B cell (primary cell): ENCODE measurements around the gene TPRA1.

Source experiments
- EZH2 ChIP-seq: IDR thresholded peaks from 2 replicates; pipeline ENCODE4 v1.6.1; 2012; ENCODE audit warnings: borderline replicate concordance, low read depth, mild to moderate bottlenecking, moderate library complexity, low read length; ENCODE audit not compliant: insufficient read depth, poor library complexity, severe bottlenecking
- TF ChIP-seq, protein P1 (sequence below): fragments of 200-600 bp; IDR thresholded peaks from one replicate; pipeline ENCODE4 v1.8.0; 2022; ENCODE audit warnings: antibody characterized with exemption, mild to moderate bottlenecking

DNA sequence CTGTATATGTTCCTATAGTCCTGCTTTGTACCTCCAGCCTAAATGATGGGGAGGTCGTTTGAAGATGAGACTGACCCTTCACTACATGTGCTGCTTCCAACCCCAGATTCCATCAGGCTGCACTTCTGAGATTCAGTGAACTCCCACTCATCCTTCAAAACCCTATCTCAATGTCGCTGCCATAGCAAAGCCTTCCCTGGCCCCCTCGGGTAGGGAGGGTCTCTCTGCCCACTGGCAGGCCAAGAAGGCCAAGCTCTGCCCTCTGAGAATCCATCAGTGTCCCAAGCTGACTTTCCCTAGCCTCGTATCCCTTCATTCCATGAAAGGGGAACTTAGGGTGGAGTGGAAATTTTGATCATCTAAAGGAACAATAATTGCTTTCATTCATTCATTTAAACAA, 35.4 kb downstream of the TPRA1 start:
- TF ChIP-seq, protein P1, sequence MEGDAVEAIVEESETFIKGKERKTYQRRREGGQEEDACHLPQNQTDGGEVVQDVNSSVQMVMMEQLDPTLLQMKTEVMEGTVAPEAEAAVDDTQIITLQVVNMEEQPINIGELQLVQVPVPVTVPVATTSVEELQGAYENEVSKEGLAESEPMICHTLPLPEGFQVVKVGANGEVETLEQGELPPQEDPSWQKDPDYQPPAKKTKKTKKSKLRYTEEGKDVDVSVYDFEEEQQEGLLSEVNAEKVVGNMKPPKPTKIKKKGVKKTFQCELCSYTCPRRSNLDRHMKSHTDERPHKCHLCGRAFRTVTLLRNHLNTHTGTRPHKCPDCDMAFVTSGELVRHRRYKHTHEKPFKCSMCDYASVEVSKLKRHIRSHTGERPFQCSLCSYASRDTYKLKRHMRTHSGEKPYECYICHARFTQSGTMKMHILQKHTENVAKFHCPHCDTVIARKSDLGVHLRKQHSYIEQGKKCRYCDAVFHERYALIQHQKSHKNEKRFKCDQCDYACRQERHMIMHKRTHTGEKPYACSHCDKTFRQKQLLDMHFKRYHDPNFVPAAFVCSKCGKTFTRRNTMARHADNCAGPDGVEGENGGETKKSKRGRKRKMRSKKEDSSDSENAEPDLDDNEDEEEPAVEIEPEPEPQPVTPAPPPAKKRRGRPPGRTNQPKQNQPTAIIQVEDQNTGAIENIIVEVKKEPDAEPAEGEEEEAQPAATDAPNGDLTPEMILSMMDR = no peak
- TF ChIP-seq EZH2 = no peak
